Endodermal cell (in vitro differentiated cells): Measurements from ENCODE around the gene SERP2. TPM values are rescaled to one million over a fixed set of nuclear protein-coding genes. Genes with fewer than 3 reads are reported as not detected.
A peak's percentile ranks its signal among the peaks of the same experiment; 100 is the strongest.

Experiments
- DNase-seq: peaks from one replicate; pipeline ENCODE4 v3.0.0-alpha.2; 2017
- H3K27ac ChIP-seq: 2 replicates; pipeline ENCODE4 v1.5.1; 2013; ENCODE audit warnings: mild to moderate bottlenecking, low read depth, low read length, moderate library complexity
- H3K27me3 ChIP-seq: 2 replicates; pipeline ENCODE4 v1.6.1; 2013; ENCODE audit warnings: mild to moderate bottlenecking, low read length, moderate library complexity; ENCODE audit not compliant: insufficient read depth, control insufficient read depth, poor library complexity, severe bottlenecking
- H3K36me3 ChIP-seq: 2 replicates; pipeline ENCODE4 v1.7.0; 2013; ENCODE audit warnings: mild to moderate bottlenecking, low read length, moderate library complexity; ENCODE audit not compliant: control insufficient read depth, insufficient read depth
- H3K4me1 ChIP-seq: one replicate; pipeline ENCODE4 v1.7.0; 2013; ENCODE audit warnings: low read length; ENCODE audit not compliant: control insufficient read depth, insufficient read depth
- H3K4me3 ChIP-seq: 2 replicates; pipeline ENCODE4 v1.5.1; 2013; ENCODE audit warnings: mild to moderate bottlenecking, low read length, moderate library complexity
- H3K9ac ChIP-seq: 2 replicates; pipeline ENCODE4 v1.6.1; 2013; ENCODE audit warnings: mild to moderate bottlenecking, low read length, moderate library complexity; ENCODE audit not compliant: poor library complexity, severe bottlenecking; ENCODE audit errors: extremely low read depth
- H3K9me3 ChIP-seq: 2 replicates; pipeline ENCODE4 v1.6.1; 2013; ENCODE audit warnings: mild to moderate bottlenecking, low read length, moderate library complexity; ENCODE audit not compliant: control insufficient read depth
- H3K27ac Mint-ChIP-seq: 2 replicates; pipeline ENCODE4 v1.8.0; 2020; ENCODE audit warnings: mixed read lengths
- H3K27me3 Mint-ChIP-seq: 2 replicates; pipeline ENCODE4 v1.8.0; 2021; ENCODE audit warnings: mild to moderate bottlenecking, mixed read lengths; ENCODE audit not compliant: insufficient read depth
- H3K36me3 Mint-ChIP-seq: 2 replicates; pipeline ENCODE4 v1.8.0; 2020; ENCODE audit warnings: low read depth, mixed read lengths
- H3K4me1 Mint-ChIP-seq: 2 replicates; pipeline ENCODE4 v1.8.0; 2020; ENCODE audit warnings: mixed read lengths
- H3K4me3 Mint-ChIP-seq: 2 replicates; pipeline ENCODE4 v1.8.0; 2020; ENCODE audit warnings: mild to moderate bottlenecking, moderate library complexity, mixed read lengths
- H3K9me3 Mint-ChIP-seq: 2 replicates; pipeline ENCODE4 v1.8.0; 2020; ENCODE audit warnings: mild to moderate bottlenecking, mixed read lengths
- CTCF ChIP-seq: fragments of 200-600 bp; sonication (generic); conservative IDR thresholded peaks from 2 replicates; pipeline ENCODE4 v1.5.0; 2021; ENCODE audit warnings: antibody characterized with exemption, mild to moderate bottlenecking
- WGBS, 2 experiments: methylation state at CpG; one replicate each; pipeline versions ENCODE4 v1.1.5 to v1.1.7; 2013; ENCODE audit warnings: missing lambda C conversion rate in 2 of 2, mixed read lengths in 1 of 2; ENCODE audit not compliant: insufficient coverage in 1 of 2, insufficient read length in 1 of 2; 5-methylcytosine and 5-hydroxymethylcytosine counted together
- total RNA-seq, 2 donors: library from RNA; stranded (reverse); fragmentation: NEBNext Ultra II Directional in 1 of 2; extraction: Animal tissue kit (Norgen Biotek cat#: 25700) in 1 of 2; gene quantifications; 2 replicates in 1 of 2; 3 replicates in 1 of 2; pipeline ENCODE4 v1.2.1, GENCODE V29; 2021

The SERP2 gene
- total RNA-seq, 2 donors from 2014 or later = 2.9 to 3.5 TPM

GRCh38 chr13:44409595-44409994 lies 36.0 kb downstream of the SERP2 start:
- Mint-ChIP-seq H3K36me3 (no peaks in the 10 kb centered on the region), H3K4me1 (peaks cover 30% of the 10 kb centered on the region), H3K27me3 (peaks cover 7% of the 10 kb centered on the region), H3K9me3 (peaks cover 10% of the 10 kb centered on the region), H3K27ac (no peak overlapping the region), H3K4me3 (no peak overlapping the region)
- WGBS, 2 experiments = 88 to 95% methylated on average over 4 of the region's 4 CpGs
- DNase-seq = no peak
- H3K9me3 ChIP-seq = no peaks in the 10 kb centered on the region
- H3K4me3 ChIP-seq = no peak overlapping the region
- H3K36me3 ChIP-seq = no peaks in the 10 kb centered on the region
- H3K9ac ChIP-seq = no peak overlapping the region
- H3K27me3 ChIP-seq = no peaks in the 10 kb centered on the region
- peaks cover 8% of the 10 kb centered on the region for H3K4me1 ChIP-seq
- TF ChIP-seq CTCF = no peak
- H3K27ac ChIP-seq = no peak overlapping the region

- Mint-ChIP-seq H3K4me3 (no peak overlapping the region), H3K36me3 (no peaks in the 10 kb centered on the region), H3K9me3 (peaks cover 10% of the 10 kb centered on the region), H3K27me3 (peaks cover 8% of the 10 kb centered on the region), H3K27ac (no peak overlapping the region), H3K4me1 (peaks cover 23% of the 10 kb centered on the region)
- no peaks in the 10 kb centered on the region for H3K36me3 ChIP-seq
- no peaks in the 10 kb centered on the region for H3K27me3 ChIP-seq
- no peak for DNase-seq
- peak; percentile 49 for TF ChIP-seq CTCF
- no peak overlapping the region for H3K4me3 ChIP-seq
- H3K9ac ChIP-seq = no peak overlapping the region
- H3K27ac ChIP-seq = no peak overlapping the region
- WGBS, 2 experiments = 81 to 89% methylated on average over 6 of the region's 6 CpGs
- no peaks in the 10 kb centered on the region for H3K9me3 ChIP-seq
- H3K4me1 ChIP-seq = no peaks in the 10 kb centered on the region
Observed at GRCh38 chr13:44410328-44410859, 36.8 kb downstream of the SERP2 start.

GRCh38 chr13:44411841-44412240 lies 38.2 kb downstream of the SERP2 start:
- H3K27me3 ChIP-seq = no peaks in the 10 kb centered on the region
- no peak overlapping the region for H3K27ac ChIP-seq
- H3K4me3 ChIP-seq = no peak overlapping the region
- no peaks in the 10 kb centered on the region for H3K4me1 ChIP-seq
- no peak for TF ChIP-seq CTCF
- DNase-seq = no peak
- WGBS, 2 experiments = 78 to 91% methylated on average over 1 to 2 of the region's 2 CpGs
- H3K27me3 Mint-ChIP-seq = peaks cover 11% of the 10 kb centered on the region
- peaks cover 10% of the 10 kb centered on the region for H3K9me3 Mint-ChIP-seq
- H3K9me3 ChIP-seq = no peaks in the 10 kb centered on the region
- no peak overlapping the region for H3K27ac Mint-ChIP-seq
- no peaks in the 10 kb centered on the region for H3K36me3 ChIP-seq
- H3K4me3 Mint-ChIP-seq = no peak overlapping the region
- H3K9ac ChIP-seq = no peak overlapping the region
- peaks cover 21% of the 10 kb centered on the region for H3K4me1 Mint-ChIP-seq
- no peaks in the 10 kb centered on the region for H3K36me3 Mint-ChIP-seq
